GM21423 (cell line): ENCODE data around the gene RRP12.

Experiments
- ATAC-seq: cut with Tn5 transposase; IDR thresholded peaks from one replicate; pipeline ENCODE4 v1.9.1; 2021; ENCODE audit warnings: mild to moderate bottlenecking, moderate library complexity; ENCODE audit not compliant: unreplicated experiment

The RRP12 gene

DNA sequence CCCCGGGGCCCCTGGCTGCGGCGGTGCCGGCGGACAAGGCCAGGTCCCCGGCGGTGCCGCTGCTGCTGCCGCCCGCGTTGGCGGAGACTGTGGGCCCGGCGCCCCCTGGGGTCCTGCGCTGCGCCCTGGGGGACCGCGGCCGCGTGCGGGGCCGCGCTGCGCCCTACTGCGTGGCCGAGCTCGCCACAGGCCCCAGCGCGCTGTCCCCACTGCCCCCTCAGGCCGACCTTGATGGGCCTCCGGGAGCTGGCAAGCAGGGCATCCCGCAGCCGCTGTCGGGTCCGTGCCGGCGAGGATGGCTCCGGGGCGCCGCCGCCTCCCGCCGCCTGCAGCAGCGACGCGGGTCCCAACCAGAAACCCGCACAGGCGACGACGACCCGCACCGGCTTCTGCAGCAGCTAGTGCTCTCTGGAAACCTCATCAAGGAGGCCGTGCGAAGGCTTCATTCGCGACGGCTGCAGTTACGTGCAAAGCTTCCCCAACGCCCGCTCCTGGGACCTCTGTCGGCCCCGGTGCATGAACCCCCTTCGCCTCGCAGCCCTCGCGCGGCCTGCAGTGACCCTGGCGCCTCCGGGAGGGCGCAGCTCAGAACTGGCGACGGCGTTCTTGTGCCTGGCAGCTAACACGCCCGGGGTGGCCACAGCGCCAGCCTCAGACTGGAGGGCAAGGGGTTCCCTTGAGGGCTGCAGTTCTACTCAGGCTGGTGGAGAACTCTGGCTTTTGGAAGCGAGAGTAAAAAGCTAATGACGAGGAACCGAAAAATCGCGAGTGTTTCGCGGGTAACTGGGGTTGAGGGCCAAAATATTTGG lies 81.3 kb downstream of the RRP12 start:
- ATAC-seq, result peak; percentile 30

- peak; percentile 82 for ATAC-seq
Observed at GRCh38 chr10:97318772-97319651, 82.1 kb downstream of the RRP12 start, which contains the start of gene FRAT1. FRAT1 (plus strand) TSS chr10:97319271; CDS start chr10:97319454, 183 bp downstream.

GRCh38 chr10:97314671-97315070 lies 86.5 kb downstream of the RRP12 start:
- no peak for ATAC-seq

DNA sequence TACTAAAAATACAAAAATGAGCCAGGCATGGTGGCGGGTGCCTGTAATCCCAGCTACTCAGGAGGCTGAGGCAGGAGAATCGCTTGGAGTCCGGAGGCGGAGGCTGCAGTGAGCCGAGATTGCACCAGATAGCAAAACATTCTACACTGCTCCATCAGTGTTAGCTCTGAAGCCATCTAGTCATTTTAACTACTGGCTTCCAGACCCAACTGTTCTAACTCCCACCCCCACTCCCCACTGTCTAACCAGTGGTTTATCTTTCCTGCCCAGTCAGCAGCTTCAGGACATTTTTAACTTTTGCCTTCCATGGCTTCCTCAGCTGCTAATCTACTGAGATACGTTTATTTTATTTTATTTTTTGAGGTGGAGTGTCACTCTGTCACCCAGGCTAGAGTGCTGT lies 88.2 kb downstream of the RRP12 start:
- ATAC-seq, result no peak

- no peak for ATAC-seq
Observed at GRCh38 chr10:97311111-97311626, 90.0 kb downstream of the RRP12 start.

GRCh38 chr10:97307866-97308780 lies 93.0 kb downstream of the RRP12 start:
- no peak for ATAC-seq

GRCh38 chr10:97307441-97307840 lies 93.7 kb downstream of the RRP12 start:
- no peak for ATAC-seq
